Mesenchymal stem cell (in vitro differentiated cells and primary cell): Measurements from ENCODE around the gene HNRNPH2.
A peak's percentile ranks its signal among the peaks of the same experiment; 100 is the strongest.

Experiments
- DNase-seq: peaks from one replicate; pipeline ENCODE4 v3.0.0-alpha.2; 2013
- H2AFZ ChIP-seq: one replicate; pipeline ENCODE4 v1.6.1; 2013; ENCODE audit warnings: low read depth, mild to moderate bottlenecking, control low read depth, inconsistent platforms, low read length, moderate library complexity
- H2AK5ac ChIP-seq: 2 replicates; pipeline ENCODE4 v1.6.1; 2013; ENCODE audit warnings: low read length, moderate library complexity, mild to moderate bottlenecking, inconsistent platforms; ENCODE audit not compliant: severe bottlenecking
- H2BK120ac ChIP-seq: one replicate; pipeline ENCODE4 v1.6.1; 2013; ENCODE audit warnings: low read depth, mild to moderate bottlenecking, inconsistent platforms, low read length, moderate library complexity
- H2BK12ac ChIP-seq, 2 experiments: one replicate each; pipeline ENCODE4 v1.6.1; 2013; ENCODE audit warnings: inconsistent platforms in 2 of 2, low read length in 2 of 2, mild to moderate bottlenecking in 2 of 2, moderate library complexity in 2 of 2, control low read depth in 1 of 2
- H2BK15ac ChIP-seq: one replicate; pipeline ENCODE4 v1.6.1; 2013; ENCODE audit warnings: mild to moderate bottlenecking, low read depth, inconsistent platforms; ENCODE audit not compliant: poor library complexity, severe bottlenecking
- H2BK5ac ChIP-seq: 2 replicates; pipeline ENCODE4 v1.6.1; 2013; ENCODE audit warnings: low read depth, mild to moderate bottlenecking, low read length, control low read depth, inconsistent platforms; ENCODE audit not compliant: poor library complexity, severe bottlenecking
- H3K14ac ChIP-seq, 2 experiments: one replicate each; pipeline ENCODE4 v1.6.1; 2013; ENCODE audit warnings: inconsistent platforms in 2 of 2, low read length in 2 of 2, control low read depth in 1 of 2, mild to moderate bottlenecking in 1 of 2, moderate library complexity in 1 of 2
- H3K18ac ChIP-seq, 2 experiments: one replicate each; pipeline ENCODE4 v1.6.1; 2013; ENCODE audit warnings: inconsistent platforms in 2 of 2, low read length in 2 of 2, control low read depth in 1 of 2, low read depth in 1 of 2, mild to moderate bottlenecking in 1 of 2
- H3K23ac ChIP-seq, 2 experiments: one replicate each; pipeline ENCODE4 v1.6.1; 2013; ENCODE audit warnings: inconsistent platforms in 2 of 2, low read length in 2 of 2, mild to moderate bottlenecking in 2 of 2, moderate library complexity in 2 of 2, control low read depth in 1 of 2
- H3K27ac ChIP-seq: 2 replicates; pipeline ENCODE4 v1.5.1; 2013; ENCODE audit warnings: mild to moderate bottlenecking, moderate library complexity, low read length, control low read depth, inconsistent platforms; ENCODE audit not compliant: poor library complexity, severe bottlenecking
- H3K27me3 ChIP-seq, 2 experiments: 2 replicates each; pipeline versions ENCODE4 v1.6.1 to v1.7.0; 2013; ENCODE audit warnings: low read length in 2 of 2, mild to moderate bottlenecking in 2 of 2, moderate library complexity in 2 of 2, control low read depth in 1 of 2, inconsistent platforms in 1 of 2; ENCODE audit not compliant: control insufficient read depth in 1 of 2, insufficient read depth in 1 of 2
- H3K36me3 ChIP-seq, 2 experiments: 2 replicates each; pipeline versions ENCODE4 v1.6.1 to v1.7.0; 2013; ENCODE audit warnings: low read length in 2 of 2, control low read depth in 1 of 2, inconsistent platforms in 1 of 2, low read depth in 1 of 2, mild to moderate bottlenecking in 1 of 2; ENCODE audit not compliant: insufficient read depth in 2 of 2, control insufficient read depth in 1 of 2
- H3K4ac ChIP-seq, 2 experiments: one replicate each; pipeline ENCODE4 v1.6.1; 2013; ENCODE audit warnings: inconsistent platforms in 2 of 2, low read length in 2 of 2, mild to moderate bottlenecking in 2 of 2, moderate library complexity in 2 of 2, control low read depth in 1 of 2, low read depth in 1 of 2
- H3K4me1 ChIP-seq: 2 replicates; pipeline ENCODE4 v1.6.1; 2013; ENCODE audit warnings: low read depth, low read length, control low read depth; ENCODE audit not compliant: control insufficient read depth, insufficient read depth
- H3K4me2 ChIP-seq: 2 replicates; pipeline ENCODE4 v1.6.1; 2013; ENCODE audit warnings: low read length, mild to moderate bottlenecking, inconsistent platforms; ENCODE audit not compliant: poor library complexity, severe bottlenecking
- H3K4me3 ChIP-seq, 2 experiments: 2 replicates each; pipeline versions ENCODE4 v1.5.1 to v1.7.0; 2013; ENCODE audit warnings: low read length in 2 of 2, mild to moderate bottlenecking in 2 of 2, control low read depth in 1 of 2, low read depth in 1 of 2; ENCODE audit not compliant: insufficient read depth in 1 of 2
- H3K79me1 ChIP-seq: replicated peaks from 2 replicates; pipeline ENCODE4 v1.6.1; 2013; ENCODE audit warnings: mild to moderate bottlenecking, control low read depth, low read length, inconsistent platforms; ENCODE audit not compliant: poor library complexity, severe bottlenecking
- H3K9ac ChIP-seq: 2 replicates; pipeline ENCODE4 v1.7.0; 2013; ENCODE audit warnings: mild to moderate bottlenecking, low read length, moderate library complexity
- H3K9me3 ChIP-seq: 2 replicates; pipeline ENCODE4 v1.7.0; 2013; ENCODE audit warnings: mild to moderate bottlenecking, low read length; ENCODE audit not compliant: control insufficient read depth
- H4K8ac ChIP-seq: one replicate; pipeline ENCODE4 v1.6.1; 2013; ENCODE audit warnings: inconsistent platforms, mild to moderate bottlenecking, low read length, moderate library complexity
- H4K91ac ChIP-seq: one replicate; pipeline ENCODE4 v1.6.1; 2013; ENCODE audit warnings: mild to moderate bottlenecking, low read length, inconsistent platforms
- WGBS: methylation state at CpG from one replicate; pipeline ENCODE4 v1.1.7; 2013; ENCODE audit warnings: mixed read lengths; 5-methylcytosine and 5-hydroxymethylcytosine counted together

HNRNPH2 gene

DNA sequence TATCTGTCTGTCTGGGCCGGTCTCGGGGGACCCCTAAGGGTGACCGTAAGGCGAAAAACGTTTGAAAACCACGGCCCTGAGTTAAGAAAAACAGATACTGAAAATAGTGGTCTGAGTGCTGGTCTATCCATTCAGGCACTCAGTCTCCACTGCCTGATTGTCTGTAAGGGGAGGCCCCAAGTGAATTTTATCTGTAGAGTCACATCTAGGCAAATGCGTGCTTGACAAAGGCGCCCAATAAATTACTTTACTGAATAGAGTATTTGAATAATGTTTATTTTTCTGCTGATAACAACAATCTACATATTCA lies 465 bp downstream of the HNRNPH2 start:
- Histone ChIP-seq H3K18ac (peak overlapping the region in 1 of 2 experiments; percentile 62), H2AFZ (no peak overlapping the region), H3K4me2 (no peak overlapping the region), H2BK15ac (no peak overlapping the region), H3K14ac (no peak overlapping the region), H3K4ac (no peak overlapping the region), H3K23ac (no peak overlapping the region), H3K27me3 (no peaks in the 10 kb centered on the region), H2BK12ac (no peak overlapping the region), H3K9ac (peak overlapping the region; percentile 95), H2AK5ac (no peak overlapping the region), H3K4me3 (peak overlapping the region; percentile 60 to 90), H2BK120ac (no peak overlapping the region), H2BK5ac (no peak overlapping the region), H3K36me3 (peaks cover 12 to 17% of the 10 kb centered on the region in 2 experiments), H3K4me1 (no peaks in the 10 kb centered on the region), H3K9me3 (no peaks in the 10 kb centered on the region), H3K27ac (peak overlapping the region; percentile 96), H4K91ac (no peak overlapping the region), H4K8ac (no peak overlapping the region), H3K79me1 (peaks cover 1% of the 10 kb centered on the region)
- 0% methylated on average over 6 of the region's 8 CpGs for WGBS
- DNase-seq: no peak

DNA sequence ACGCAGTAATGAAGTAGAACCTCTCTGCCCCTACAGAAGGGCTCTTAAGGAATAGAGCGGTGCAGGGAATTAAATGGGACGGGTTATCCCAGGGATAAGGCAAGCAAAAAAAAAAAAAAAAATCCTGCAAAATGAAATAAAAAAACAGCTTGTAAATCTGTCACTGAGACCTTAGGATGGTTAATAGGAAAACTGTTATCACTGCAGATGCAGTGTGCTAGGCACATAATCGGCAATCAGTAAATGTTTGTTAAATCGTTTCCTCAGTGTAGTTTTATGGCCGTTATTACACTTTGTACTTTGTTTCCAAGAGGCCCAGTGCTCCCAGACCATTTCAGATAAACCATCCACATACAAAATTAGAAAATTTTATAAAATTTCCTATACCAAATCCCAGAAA lies 1.0 kb downstream of the HNRNPH2 start:
- Histone ChIP-seq H4K91ac (no peak overlapping the region), H3K14ac (no peak overlapping the region), H3K4me1 (no peaks in the 10 kb centered on the region), H2AK5ac (no peak overlapping the region), H3K9me3 (no peaks in the 10 kb centered on the region), H2BK5ac (no peak overlapping the region), H4K8ac (no peak overlapping the region), H3K9ac (peak overlapping the region; percentile 95), H3K4ac (no peak overlapping the region), H3K18ac (no peak overlapping the region), H3K27me3 (no peaks in the 10 kb centered on the region), H2AFZ (no peak overlapping the region), H2BK15ac (no peak overlapping the region), H3K23ac (no peak overlapping the region), H3K36me3 (peaks cover 12 to 22% of the 10 kb centered on the region in 2 experiments), H3K79me1 (peaks cover 1% of the 10 kb centered on the region), H3K27ac (no peak overlapping the region), H2BK12ac (no peak overlapping the region), H3K4me2 (peak overlapping the region; percentile 16), H2BK120ac (no peak overlapping the region), H3K4me3 (peak overlapping the region in 1 of 2 experiments; percentile 90)
- 0% methylated on average over 2 of the region's 6 CpGs for WGBS
- peak; percentile 32 for DNase-seq

DNA sequence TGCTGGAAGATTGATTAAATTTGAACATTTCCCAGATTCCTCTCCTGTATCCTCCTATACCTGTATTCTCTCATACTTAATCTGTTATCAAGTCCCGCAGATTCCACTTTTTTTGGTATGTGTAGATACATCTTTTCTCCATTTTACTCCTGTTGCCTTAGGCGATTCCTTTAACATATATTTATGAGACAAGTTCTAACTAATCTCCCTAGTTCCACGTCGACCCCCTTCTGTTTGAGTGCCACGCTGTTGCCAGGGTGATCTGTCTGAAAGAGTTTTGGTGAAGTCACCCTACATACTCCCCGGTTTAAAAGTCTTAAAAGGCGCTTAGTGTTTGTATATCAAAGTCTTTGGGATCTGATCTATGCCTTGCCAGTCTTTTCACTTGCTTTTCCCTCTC lies 2.4 kb downstream of the HNRNPH2 start:
- Histone ChIP-seq H3K18ac (no peak overlapping the region), H3K9me3 (no peaks in the 10 kb centered on the region), H2AK5ac (no peak overlapping the region), H2BK12ac (no peak overlapping the region), H3K4ac (no peak overlapping the region), H2BK120ac (no peak overlapping the region), H3K27me3 (no peaks in the 10 kb centered on the region), H3K4me2 (no peak overlapping the region), H4K91ac (no peak overlapping the region), H3K4me1 (no peaks in the 10 kb centered on the region), H2AFZ (no peak overlapping the region), H3K9ac (peak overlapping the region; percentile 95), H3K23ac (no peak overlapping the region), H2BK5ac (no peak overlapping the region), H4K8ac (no peak overlapping the region), H3K79me1 (peaks cover 1% of the 10 kb centered on the region), H3K36me3 (peaks cover 12 to 22% of the 10 kb centered on the region in 2 experiments), H3K27ac (no peak overlapping the region), H3K4me3 (peak overlapping the region in 1 of 2 experiments; percentile 90), H3K14ac (no peak overlapping the region), H2BK15ac (no peak overlapping the region)
- 71% methylated on average over 3 of the region's 7 CpGs for WGBS
- DNase-seq: no peak

DNA sequence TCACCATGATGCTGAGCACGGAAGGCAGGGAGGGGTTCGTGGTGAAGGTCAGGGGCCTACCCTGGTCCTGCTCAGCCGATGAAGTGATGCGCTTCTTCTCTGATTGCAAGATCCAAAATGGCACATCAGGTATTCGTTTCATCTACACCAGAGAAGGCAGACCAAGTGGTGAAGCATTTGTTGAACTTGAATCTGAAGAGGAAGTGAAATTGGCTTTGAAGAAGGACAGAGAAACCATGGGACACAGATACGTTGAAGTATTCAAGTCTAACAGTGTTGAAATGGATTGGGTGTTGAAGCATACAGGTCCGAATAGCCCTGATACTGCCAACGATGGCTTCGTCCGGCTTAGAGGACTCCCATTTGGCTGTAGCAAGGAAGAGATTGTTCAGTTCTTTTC lies 4.0 kb downstream of the HNRNPH2 start:
- 97% methylated on average over 10 of the region's 10 CpGs for WGBS
- H3K36me3 ChIP-seq: peaks cover 12 to 22% of the 10 kb centered on the region in 2 experiments

More for the DNA sequence above, 4.0 kb downstream of the HNRNPH2 start:
- H2AK5ac ChIP-seq: no peak overlapping the region
- no peak overlapping the region for H4K8ac ChIP-seq
- H3K9ac ChIP-seq: no peak overlapping the region
- H2BK12ac ChIP-seq: no peak overlapping the region
- no peak for DNase-seq
- H3K9me3 ChIP-seq: no peaks in the 10 kb centered on the region
- H3K4me2 ChIP-seq: no peak overlapping the region
- H3K18ac ChIP-seq: no peak overlapping the region
- peaks cover 0 to 3% of the 10 kb centered on the region in 2 experiments for H3K27me3 ChIP-seq
- no peak overlapping the region for H2BK120ac ChIP-seq
- H3K23ac ChIP-seq: no peak overlapping the region
- no peak overlapping the region for H2BK15ac ChIP-seq
- H3K4me3 ChIP-seq: no peak overlapping the region
- no peak overlapping the region for H4K91ac ChIP-seq
- H3K4me1 ChIP-seq: peaks cover 2% of the 10 kb centered on the region
- no peaks in the 10 kb centered on the region for H3K79me1 ChIP-seq
- H2AFZ ChIP-seq: no peak overlapping the region
- H3K4ac ChIP-seq: no peak overlapping the region
- no peak overlapping the region for H2BK5ac ChIP-seq
- no peak overlapping the region for H3K27ac ChIP-seq
- H3K14ac ChIP-seq: no peak overlapping the region
